NCI-H128 (cell line): ENCODE results near the gene SH3RF3.

Experiments used
- DNase-seq: peaks from one replicate; lab custom pipeline; 2025; ENCODE audit not compliant: unreplicated experiment; lab: John Stamatoyannopoulos, UW

The SH3RF3 gene

DNA sequence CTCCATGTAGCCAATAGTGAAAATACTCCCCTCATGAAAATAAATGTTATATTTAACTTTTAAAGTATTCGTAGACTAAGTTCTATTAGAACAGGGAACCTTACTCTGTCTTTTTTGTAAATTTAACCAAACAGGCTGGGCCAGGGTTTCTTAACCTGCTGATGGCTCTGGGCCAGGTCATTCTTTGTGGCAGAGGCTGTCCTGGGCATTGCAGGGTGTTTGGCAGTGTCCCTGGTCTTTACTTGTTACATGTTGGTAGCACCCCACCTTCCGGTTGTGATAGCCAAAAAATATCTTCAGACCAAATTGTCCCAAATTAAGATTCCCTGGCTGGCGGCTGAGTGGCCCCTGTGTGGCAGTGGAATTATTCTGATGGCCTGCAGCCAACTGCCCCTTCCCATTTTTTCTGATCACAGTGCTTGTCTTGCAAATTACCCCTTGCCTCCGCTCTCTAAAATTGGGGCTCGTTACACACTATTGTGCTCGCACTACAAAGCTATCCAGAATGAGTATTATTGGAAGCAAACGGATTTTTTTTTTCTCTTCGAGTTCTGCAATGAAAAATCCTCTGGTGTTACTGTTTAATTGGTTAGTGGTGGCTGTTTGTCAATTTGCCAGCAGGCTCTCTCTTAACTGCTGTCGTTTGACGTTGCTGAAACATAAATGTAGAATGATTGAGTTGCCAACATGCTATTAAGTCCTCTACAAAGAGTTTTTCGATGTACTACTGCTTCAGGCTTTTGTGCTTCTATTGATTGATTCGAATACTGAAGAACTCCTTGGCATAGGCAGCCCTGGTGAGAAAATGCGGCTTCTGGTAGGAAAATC lies 216.9 kb downstream of the SH3RF3 start:
- peak; percentile 8 for DNase-seq

DNA sequence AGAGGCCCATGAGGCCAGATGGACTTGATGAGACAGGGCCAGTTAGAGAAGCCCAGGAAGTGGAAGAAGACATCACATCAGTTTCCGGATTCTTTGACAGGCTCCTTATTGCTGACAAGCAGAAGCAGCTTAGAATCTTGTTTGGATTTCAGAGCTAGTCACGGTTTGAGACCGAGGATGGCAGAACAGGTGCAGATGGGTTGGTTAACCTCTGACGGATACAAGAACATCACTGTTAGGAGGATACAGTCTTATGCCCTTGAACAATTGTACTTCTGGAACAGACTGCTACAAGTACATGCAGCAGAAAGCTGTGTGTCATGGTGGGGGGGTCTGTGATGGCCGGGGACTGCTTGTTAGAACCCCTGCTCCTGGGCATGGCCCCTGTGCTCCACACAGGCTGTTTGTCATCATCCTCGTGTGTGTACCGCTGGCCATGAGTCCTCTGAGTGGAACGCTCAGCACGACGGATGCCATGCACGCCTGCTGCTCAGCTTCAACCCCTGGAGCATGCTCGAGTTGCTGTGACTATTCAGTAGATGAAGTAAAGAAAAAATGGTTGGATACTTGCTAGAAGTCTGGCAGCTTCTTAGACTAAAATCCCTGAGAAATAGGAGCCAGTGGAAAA lies 217.7 kb downstream of the SH3RF3 start:
- DNase-seq: no peak

GRCh38 chr2:109347626-109348025 lies 218.6 kb downstream of the SH3RF3 start:
- no peak for DNase-seq

DNA sequence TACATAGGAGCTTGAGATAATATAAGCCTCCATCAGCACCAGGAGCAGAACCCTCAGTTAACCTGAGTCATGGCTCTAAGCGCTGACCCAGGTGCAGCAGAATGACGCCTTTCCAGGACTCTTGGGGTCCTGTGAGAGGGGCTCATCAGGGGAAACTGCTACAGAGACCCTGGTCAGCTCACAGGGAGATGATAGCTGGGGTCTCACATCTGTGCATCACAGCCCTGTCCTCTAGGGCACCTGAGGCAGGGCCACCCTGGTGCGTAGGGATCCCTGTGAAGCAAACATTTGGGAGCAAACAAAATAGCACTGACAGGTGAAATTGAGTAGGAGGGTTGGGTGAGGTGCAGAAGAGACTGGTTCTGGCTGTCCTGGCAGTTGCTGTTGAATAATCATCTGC lies 219.2 kb downstream of the SH3RF3 start:
- DNase-seq: no peak

DNA sequence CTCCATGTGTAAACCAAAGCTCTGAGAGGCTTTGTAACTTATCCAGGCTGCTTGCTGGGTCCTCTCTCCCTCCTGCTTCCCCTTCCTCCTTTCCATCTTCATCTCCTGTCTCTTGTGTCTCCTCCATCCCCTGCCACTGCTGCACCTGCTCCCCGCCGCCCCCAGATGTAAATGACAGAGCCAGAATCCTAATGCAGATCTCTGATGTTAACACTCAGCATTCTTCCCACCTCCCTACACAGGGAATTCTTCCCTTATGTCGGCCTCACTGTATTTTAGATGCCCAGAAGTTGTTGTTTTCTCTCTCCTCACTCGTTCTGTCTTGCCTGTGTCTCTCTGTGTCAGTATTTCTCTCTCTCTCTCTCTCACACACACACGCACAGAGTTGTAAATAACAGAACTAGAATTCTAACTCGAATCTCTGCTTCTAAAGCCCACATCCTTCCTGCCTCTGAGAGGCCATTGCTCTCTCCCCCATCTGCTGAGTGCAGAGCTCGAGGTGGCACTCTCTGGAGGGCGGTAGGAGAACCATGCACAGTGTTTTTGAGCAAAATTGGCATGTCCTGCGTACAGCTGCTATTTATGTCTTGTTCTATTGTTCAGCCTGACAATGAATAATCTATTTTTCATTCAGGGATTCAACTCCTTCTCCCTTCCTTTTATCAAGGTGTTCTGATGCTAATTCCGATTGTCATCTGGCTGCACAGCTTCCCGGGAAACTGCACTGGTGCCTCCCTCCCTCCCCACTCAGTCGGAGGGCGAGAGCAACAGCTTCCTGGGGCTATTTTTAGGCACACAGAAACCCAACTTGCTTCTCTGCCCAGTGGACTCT lies 219.9 kb downstream of the SH3RF3 start:
- DNase-seq: no peak

- DNase-seq: no peak
Observed at GRCh38 chr2:109349503-109350465, 220.8 kb downstream of the SH3RF3 start.

GRCh38 chr2:109350526-109350925 lies 221.5 kb downstream of the SH3RF3 start:
- no peak for DNase-seq

DNA sequence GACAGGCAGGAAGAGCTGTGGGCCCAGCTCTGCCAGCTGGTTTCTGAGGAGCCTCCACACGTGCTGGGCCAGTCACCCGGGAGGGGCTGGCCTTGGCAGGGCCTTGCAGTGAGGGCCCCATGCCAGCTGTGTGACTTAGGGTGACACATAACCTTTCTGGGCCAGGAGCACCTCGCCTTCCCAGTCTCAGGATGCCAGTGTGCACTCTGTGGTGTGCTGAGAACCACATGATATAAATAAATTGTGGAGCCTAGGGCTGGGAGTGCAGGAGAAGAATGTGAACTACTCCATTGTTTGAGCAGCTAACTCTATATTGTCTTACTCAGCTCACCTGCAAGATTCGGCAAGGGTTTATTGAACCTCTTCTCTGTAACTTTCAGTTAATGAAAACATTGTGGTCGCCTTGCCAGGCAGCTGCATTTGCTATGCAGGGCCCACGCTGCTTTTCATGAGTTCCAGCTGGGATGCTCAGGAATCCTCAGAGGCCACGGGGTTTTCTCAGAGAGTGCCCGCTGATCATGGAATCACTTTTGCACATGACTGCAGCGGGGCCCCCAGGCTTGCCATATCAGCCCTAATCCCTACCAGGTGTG lies 222.3 kb downstream of the SH3RF3 start:
- DNase-seq: no peak

GRCh38 chr2:109352056-109352897 lies 223.3 kb downstream of the SH3RF3 start:
- DNase-seq: no peak

GRCh38 chr2:109352898-109353689 lies 224.1 kb downstream of the SH3RF3 start:
- no peak for DNase-seq

DNA sequence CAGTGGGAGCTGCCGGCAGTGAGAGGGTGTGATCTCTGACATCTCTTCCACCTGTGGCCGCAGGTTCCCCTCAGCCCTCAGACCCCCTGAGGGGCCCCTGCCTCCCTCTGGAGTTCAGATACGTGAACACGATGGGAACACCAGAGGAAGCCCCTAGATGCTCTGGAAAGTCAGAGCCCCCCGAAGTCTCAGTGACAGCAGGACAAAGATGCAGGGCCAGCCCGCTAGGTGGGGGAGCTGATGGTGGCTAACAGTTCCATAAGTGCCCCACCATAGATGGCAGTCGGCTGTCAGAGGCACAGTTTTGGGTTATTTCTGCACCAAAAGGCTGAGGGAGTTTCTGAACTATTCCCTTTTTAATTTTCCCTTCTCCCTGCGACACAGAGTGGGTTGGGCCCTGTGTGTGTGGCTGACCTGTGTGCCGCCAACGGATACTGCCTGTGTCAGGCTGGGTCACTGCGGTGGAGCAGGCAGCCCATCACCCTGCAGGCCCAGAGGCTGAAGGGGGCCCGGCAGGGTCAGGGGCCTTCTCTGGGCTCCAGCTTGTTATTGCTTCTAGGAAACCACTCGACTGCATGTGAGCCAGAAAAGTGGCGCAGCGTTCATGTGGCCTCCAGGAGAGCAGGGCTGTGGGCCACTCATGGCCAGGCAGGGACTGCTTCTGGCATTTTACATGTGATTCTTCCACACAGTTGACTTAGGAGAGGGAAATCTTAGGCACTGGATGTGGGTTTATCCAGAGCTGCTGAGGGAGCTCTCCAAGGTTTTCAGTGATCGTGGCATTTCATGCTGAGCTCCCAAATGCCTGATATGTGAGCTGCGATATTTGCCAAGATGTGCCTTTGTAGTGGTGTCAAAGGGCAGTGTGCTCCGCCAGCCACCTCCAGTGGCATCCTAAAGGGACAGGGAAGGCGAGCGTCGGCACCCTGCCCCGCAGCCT lies 225.1 kb downstream of the SH3RF3 start:
- no peak for DNase-seq

- no peak for DNase-seq
Observed at GRCh38 chr2:109355192-109355843, 226.3 kb downstream of the SH3RF3 start.

GRCh38 chr2:109356324-109357035 lies 227.5 kb downstream of the SH3RF3 start:
- DNase-seq: no peak

DNA sequence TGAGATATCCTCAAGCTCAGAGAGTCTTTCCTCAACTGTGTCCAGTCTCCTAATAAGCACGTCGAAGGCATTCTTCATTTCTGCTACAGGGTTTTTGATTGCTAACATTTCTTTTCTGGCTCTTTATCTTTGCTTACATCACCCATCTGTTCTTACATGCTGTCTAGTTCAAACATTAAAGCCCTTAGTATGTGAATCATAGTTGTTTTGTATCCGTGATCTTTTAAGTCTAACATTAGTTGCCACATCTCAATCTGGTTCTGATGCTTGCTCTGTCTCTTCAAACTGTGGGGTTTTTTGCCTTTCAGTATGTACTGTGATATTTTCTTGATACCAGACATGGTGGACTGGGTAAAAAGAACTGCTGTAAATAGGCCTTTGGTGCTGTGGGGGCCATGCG lies 235.2 kb downstream of the SH3RF3 start:
- DNase-seq: no peak

GRCh38 chr2:109365131-109365530 lies 236.1 kb downstream of the SH3RF3 start:
- no peak for DNase-seq

DNA sequence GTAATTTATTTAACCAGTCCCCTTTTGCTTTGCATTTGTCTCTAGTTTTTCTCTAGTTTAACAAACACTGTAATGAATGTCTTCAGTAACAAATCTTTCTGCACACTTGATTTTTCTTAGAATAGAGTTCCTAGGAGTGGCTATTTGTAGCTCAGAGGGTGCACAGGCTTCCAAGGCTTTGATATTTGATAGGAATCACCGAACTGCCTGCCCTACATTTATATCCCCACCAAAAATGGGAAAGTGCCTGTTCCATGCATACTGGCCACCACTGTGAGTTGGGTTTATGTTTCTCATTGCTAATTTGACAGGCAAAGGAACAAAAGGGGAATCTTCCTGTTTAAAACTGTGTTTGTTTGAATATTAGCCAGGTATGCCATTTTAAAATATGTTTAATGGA lies 238.7 kb downstream of the SH3RF3 start:
- no peak for DNase-seq
